Heart left ventricle (tissue), 13 donors: ENCODE results near the gene POLR3F.

Experiments
- CTCF ChIP-seq, 12 donors: fragments of 200-600 bp; sonication (generic) in 4 of 12; IDR thresholded peaks; one replicate each; pipeline versions ENCODE4 v1.5.0 to v1.8.0; 2018 to 2022; ENCODE audit warnings: antibody characterized with exemption in 12 of 12, mild to moderate bottlenecking in 5 of 12
- POLR2A ChIP-seq, 2 donors: fragments of 450-650 bp; IDR thresholded peaks; one replicate each; pipeline ENCODE4 v1.6.1; 2017; ENCODE audit warnings: antibody characterized with exemption in 2 of 2, mild to moderate bottlenecking in 2 of 2, moderate library complexity in 2 of 2
- donor health status: ischemic (EF 13 %, LVEDD 7.1; RV severe dilation, severe dysfunction).
- donor health status: DM: no; HTN: yes; CAD: no.
- donor health status: DM: no; HTN: no; CAD: no.
- donor health status: ischemic (EF 25% LVEDD 6.9; RV normal size, moderate dysfunction).
- donor health status: ischemic (EF 25% LVEDD 5.7; RV mildly dilated, moderate dysfunction).
- donor health status: ischemic (EF 35%, LVEDD 5.7; RV mildly dilated, moderate dysfunction).
- donor health status: nonischemic (EF 11% LVEDD 7.7; RV severe dilation, severe dysfunction).
- donor health status: DM: yes; HTN: yes; CAD: no.
- donor health status: PGD.
- donor health status: ischemic (EF 29% LVEDD 5.4; RV normal size, mild dysfunction).
- donor health status: nonischemic (EF 23%, LVEDD 6.1; RV moderate dilation, normal function).

GRCh38 chr20:18430172-18430826 lies 36.9 kb upstream of the POLR3F start:
- no peak for TF ChIP-seq CTCF (IDR thresholded peaks at IDR 0.05)
- no peak for TF ChIP-seq POLR2A (IDR thresholded peaks at IDR 0.05)
